HG03066 (cell line): Measurements from ENCODE around the gene UMODL1.

Experiments used
- ATAC-seq: cut with Tn5 transposase; IDR thresholded peaks from one replicate; pipeline ENCODE4 v1.9.1; 2021; ENCODE audit warnings: low read depth; ENCODE audit not compliant: unreplicated experiment

UMODL1 gene

DNA sequence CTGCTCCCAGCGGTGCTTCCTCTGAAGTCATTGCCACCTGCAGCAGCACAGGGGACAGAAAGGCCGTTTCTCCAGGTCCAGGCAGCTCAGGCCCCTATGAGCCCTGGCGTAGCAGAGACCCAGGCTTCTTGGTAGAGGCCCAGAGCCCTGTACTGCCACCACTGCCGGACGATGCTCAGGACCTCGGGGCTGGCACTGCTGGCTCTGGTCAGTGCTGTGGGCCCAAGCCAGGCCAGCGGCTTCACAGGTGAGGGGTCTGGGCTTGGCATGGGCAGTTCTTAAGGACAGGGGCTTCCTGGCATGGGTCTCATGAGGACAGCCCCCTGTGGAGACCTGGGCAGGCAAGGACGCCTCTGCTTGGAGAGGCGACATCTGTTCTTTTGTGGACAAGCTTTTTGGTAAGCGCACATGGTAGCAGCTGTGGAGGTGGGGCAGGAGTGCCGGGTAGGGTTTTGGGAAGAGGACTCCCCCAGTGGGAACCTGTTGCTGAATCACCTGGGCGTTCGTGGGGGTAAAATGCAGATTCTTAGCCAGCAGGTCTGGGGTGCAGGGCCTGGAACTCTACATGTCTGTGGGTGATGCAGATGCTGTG is at the start of gene UMODL1:
TSS of gene UMODL1 (plus strand) at position 172 of the 592 bp plus-strand sequence. CDS start at position 172, 0 bp downstream.
- no peak for ATAC-seq

DNA sequence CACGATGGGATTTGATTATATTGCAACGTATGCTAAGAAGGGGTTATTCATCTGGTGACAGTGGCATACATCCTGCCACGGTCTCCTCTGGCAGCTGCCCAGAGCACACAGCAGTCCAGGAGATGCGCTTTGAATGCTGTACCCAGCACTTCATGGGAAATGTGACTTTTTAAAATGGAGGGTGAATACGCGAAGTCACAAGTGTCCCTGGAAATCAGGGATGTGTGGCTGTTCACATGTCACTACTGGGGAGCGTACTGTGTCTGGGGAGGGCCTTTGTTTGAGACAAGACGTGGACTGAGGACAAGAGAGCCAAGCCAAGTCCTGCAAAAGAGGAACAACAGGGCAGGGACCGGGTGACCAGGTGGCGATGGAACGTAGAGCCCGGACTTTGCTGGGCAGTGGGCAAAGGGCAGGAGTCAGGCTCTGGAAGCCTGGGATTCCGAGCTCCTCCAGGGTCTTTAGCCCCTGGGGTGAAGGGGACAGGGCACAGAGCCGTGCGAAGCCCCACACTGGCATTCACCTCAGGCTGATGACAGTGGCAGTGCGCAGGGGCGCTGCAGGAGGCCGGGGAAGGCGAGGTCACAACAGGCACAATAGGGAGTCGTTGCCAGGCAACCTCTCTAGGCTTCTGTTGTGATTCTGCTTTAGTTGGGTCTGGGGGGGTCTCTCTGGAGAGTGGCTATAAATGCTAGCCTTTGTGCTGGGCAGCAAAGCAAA is 49.6 kb upstream of the UMODL1 start:
- no peak for ATAC-seq

DNA sequence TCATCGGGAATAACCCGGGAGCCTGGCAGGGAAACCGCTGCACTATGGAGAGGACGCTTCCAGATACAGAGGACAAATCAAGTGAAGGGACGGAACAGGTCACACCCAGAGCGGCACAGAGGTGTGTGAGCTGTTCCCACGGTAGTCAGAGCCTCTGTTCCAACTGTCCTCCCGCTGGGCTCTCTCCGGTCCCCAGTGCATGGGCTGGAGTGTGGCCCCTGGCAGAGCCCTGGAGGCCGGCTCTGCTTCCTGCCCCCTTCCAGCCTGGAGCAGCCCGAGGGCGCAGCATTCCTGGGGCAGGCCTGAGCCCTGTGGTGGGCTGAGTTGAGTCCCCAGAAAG is 49.1 kb upstream of the UMODL1 start:
- ATAC-seq = no peak

DNA sequence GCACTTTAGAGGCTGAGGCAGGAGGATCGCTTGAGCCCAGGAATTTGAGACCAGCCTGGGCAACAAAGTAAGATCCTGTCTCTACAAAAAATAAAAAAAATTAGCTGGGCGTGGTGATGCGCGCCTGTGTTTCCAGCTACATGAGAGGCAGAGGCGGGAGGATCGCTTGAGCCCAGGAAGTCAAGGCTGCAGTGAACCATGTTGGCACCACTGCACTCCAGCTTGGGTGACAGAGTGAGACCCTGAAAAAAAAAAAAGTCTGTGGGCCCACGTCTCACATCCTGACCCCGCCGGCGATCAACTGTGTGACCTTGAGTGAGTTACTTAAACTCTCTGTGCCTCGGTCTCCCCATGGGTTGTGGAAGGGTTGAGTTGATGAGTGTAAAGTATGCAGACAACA is 48.2 kb upstream of the UMODL1 start:
- ATAC-seq = no peak

DNA sequence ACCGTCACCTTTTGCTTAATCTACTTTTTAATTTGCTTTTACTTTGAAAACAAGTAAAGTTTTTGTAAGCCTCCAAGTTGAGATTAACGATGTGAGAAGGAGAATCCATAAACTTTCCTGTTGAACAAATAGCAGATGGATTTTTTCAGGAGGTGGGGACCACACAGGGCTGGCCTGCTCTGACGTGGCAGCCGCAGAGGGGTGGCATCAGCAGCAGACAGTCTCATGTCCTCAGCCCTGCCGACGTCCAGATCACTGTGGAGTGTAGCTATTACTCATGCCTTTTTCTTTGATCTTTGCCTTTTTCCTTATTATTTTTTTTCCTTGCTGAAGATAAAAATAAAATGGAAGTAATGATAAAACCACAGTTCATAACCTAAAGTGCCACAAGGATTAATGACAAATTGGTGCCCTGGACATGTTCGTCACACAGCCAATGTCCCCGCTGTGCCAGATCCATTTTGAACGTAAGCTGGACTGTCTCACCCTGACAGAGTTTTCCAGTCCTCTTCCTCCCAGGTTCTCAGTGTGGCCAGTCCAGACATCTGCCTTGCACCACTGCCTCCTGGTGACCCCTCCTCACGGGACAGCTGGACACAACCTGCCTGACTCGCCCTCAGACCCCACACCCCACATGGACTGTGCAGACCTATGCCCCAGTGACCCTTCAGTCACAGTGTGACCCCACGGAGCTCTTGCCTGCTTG is 45.6 kb upstream of the UMODL1 start:
- no peak for ATAC-seq

DNA sequence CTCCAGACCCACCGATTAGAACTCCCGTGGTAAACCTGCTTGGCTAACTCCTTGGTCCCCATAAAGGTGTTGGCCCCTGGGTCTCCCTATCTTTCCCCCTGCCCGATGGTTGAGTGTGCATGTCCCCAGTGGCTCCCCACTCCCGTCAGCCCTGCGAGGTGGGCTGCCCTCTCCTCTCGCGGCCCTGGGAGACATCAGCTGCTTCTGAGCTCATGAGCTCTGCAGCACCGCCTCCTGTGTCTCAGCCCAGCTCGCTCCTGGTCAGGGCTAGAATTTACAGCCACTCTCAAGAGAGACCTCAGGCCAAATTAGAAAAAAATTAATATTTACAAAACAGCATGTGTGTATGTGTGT is 45.1 kb upstream of the UMODL1 start:
- no peak for ATAC-seq

GRCh38 chr21:42027085-42027821 is 43.9 kb upstream of the UMODL1 start:
- no peak for ATAC-seq

- no peak for ATAC-seq
Measured at GRCh38 chr21:42027822-42028765, 43.0 kb upstream of the UMODL1 start.

- no peak for ATAC-seq
Measured at GRCh38 chr21:42028766-42029425, 42.2 kb upstream of the UMODL1 start.

DNA sequence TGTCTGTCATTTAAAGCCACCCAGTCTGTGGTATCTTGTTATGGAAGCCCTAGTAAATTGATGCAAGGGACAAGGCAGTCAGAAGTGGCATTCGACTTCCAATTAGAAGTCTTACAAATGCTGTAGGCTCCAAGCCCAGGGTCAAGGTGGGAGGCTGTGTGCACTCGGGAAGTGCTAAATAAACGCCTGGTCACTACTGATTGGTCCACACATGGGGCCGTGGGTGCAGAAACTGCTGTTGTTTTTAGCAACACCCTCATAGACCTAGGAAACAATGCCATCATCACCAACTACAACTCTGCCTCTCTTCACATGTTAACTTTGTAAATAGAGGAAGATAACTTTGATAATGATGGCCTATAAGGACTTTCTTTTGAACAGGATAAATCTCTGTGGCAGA is 40.8 kb upstream of the UMODL1 start:
- ATAC-seq = no peak

GRCh38 chr21:42031241-42031640 is 39.9 kb upstream of the UMODL1 start:
- no peak for ATAC-seq

GRCh38 chr21:42031816-42032215 is 39.3 kb upstream of the UMODL1 start:
- no peak for ATAC-seq

DNA sequence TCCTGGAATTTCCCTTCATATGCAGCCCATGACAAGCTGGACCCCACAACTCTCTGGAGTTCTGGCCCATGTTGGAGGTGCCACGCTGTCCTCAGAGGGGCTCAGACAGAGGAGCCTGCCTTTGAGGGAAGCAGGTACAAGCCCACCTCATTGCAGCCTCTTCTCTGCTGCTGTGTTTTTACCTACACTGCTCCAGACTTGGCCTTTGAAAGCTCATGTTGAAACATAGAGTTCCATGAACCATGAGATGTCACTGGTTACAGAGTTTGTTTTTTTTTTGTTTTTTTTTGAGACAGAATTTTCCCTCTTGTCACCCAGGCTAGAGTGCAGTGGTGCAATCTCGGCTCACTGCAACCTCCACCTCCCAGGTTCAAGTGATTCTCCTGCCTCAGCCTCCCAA is 38.9 kb upstream of the UMODL1 start:
- no peak for ATAC-seq

DNA sequence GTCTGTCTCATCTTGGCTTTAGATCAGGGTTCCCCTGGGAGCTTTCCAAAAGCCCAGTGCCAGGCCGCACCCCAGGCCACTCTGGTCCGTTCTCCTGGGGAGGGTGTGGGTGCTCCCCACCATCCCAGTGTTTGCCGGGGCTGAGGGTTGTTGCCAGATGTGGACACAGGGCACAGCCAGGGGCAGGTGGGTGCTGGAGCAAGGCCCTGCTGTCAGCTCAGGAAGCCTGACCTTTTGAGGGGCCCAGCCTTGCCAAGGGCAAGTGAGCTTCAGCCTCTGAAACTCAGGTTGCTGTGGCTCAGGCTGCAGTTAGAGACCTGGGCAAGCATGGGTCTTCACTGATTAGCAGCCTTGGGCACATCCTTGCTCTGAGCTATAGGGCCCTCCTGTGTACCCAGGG is 38.1 kb upstream of the UMODL1 start:
- no peak for ATAC-seq

GRCh38 chr21:42036313-42036712 is 34.8 kb upstream of the UMODL1 start:
- no peak for ATAC-seq

DNA sequence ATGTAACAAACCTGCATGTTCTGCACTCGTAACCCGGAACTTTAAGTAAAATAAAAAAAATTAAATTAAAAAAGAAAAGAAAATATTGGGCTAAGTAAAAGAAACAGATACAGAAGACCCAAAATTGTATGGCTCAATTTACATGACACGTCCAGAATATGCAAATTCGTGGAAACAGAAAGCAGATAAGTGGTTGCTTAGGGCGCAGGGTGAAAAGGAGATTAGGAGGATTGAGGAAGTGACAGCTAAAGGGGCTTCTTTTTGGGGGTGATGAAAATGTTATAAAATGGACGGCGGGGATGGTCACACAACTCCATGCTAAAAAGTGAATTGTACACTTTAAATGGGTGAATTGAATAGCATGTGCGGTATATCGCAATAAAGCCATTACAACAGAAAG is 33.6 kb upstream of the UMODL1 start:
- no peak for ATAC-seq

DNA sequence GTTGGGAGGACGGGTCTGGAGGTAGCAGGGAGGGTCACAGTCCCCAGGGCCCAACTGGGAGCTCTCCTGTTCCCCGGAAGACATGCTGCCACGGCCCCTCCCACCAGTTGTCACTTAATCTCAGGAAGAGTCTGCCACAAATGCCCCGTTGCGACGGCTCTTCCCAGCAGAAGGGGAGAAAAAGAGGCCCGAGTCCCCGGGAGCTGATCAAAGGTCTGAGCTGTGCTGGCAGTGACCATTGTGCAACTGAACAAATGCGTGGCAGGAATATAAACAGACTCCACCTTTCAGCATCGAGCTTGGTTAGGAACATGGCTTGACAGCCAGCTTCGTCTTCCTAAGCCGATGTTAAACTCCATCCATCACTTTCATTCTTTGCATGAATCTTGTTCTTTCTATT is 33.2 kb upstream of the UMODL1 start:
- no peak for ATAC-seq

GRCh38 chr21:42038393-42038792 is 32.7 kb upstream of the UMODL1 start:
- no peak for ATAC-seq

DNA sequence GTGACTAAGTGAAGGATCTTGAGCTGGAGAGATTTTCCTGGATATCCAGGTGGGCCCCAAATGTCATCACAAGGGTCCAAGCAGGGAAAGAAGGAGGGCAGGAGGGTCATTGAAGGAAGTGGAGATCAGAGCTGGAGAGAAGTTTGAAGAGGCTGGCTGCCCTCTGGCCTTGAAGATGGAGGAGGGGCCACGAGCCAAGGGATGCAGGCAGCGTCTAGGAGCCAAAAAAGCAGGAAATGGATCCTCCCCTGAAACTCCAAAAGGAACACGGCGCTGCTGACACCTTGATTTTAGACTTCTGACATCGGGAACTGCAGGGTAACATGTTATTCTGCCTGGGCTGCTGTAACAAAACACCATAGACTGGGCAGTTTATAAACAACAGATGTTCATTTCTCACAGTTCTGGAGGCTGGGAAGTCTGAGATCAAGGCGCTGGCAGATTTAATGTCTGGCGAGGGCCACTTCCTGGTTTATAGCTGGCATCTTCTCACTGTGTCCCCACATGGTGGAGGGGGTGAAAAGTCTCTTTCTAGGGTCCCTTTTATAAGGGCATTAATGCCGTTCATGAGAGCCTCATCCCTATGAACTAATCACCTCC is 32.2 kb upstream of the UMODL1 start:
- no peak for ATAC-seq
